HG02973 (cell line): ENCODE results near the gene TMED6.

ENCODE experiments used
- ATAC-seq: cut with Tn5 transposase; IDR thresholded peaks from one replicate; pipeline ENCODE4 v1.9.1; 2021; ENCODE audit warnings: moderate library complexity; ENCODE audit not compliant: unreplicated experiment

TMED6 gene

DNA sequence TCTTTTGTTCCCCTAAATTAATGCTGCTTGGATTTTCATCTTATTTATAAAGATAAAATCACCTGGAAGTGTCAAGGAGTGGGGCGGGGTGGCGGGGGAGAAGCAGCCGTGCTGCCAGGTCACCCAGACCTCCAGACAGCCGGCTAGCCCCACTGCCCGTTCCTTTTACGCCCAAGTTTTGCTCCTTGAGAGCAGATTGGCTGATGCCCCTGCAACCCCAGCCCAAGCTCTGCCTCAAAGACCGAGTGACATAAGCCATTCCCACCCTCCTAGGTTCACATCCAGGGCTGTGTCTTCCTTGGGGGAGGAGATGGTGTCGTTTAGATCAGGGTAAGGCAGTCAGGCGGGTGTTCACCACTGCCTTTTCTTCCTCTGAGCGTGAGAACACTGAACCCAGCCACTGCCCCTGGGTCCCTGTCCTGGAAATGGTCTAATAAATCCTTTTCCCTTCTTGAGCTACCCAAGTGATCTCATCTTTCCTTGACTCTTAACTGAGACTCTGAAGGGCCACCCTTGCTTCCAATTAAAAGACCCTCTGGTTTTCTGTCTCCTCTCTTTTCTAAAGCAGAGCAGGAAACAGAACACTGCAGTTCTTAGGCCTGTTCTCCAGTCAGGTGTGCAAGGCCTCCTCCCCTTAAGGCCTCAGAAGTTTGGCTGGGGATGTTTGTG is 26.9 kb downstream of the TMED6 start:
- ATAC-seq: no peak

DNA sequence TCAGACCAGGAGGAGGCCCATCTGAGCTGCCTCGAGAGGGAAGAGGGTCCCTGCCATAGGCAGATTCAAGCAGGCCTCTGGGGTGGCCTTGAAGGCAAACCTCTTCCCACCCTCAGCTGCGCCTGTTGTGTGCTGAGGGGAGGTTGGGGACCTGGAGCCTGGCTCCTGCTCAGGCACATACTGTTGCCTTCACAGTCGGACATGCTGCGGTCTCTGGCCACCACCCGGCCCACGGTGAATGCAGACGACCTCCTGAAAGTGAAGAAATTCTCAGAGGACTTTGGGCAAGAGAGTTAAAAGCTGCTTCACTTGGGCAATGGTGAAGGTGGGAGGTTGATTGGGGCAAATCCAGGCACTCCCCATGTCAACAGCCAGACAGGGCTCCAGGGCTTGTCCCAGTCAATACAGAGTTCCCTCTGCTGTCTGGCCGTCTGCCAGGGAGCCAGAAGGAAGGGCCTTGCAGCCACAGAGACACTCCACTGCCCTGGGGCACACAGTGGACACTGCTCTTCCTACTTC is 27.5 kb downstream of the TMED6 start:
- ATAC-seq: no peak

- no peak for ATAC-seq
Observed at GRCh38 chr16:69323415-69323814, 28.2 kb downstream of the TMED6 start.

DNA sequence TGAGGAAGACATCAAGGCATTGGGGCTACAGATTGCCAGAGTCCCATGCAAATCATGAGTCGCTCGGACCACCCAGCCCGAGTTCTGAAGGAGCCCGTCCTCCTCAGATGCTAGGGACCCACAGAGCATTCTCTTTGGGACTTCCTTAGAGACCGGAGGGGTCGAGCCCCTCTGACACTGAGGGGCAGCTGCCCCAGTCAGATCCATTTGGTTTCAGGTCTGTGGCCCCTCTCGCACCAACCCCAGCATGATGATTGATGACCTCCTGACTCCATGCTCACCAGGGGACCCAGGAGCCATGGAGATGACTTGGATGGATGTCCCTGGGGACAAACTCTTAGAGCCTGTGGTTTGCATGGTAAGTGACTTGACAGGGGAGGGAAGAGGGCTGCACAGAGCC is 29.2 kb downstream of the TMED6 start:
- ATAC-seq: no peak

GRCh38 chr16:69321080-69321479 is 30.5 kb downstream of the TMED6 start:
- ATAC-seq: no peak

DNA sequence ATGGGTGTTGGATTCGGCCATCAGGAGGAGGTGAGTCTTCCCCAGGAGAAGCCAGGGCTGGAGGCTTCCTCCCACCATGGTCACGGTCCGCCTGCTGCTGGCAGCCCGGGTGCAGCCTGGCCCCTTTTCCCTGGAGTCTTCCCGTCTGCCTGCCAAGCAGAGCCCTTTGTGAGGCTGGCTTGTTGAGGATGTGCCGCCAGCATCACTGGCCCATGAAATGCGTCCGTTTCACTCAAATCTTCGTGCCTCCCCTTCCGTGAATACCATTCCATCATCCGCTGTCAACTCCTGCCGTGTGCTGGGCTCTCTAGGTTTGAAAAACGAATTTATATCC is 30.9 kb downstream of the TMED6 start:
- ATAC-seq: no peak

- ATAC-seq: no peak
Observed at GRCh38 chr16:69319826-69320739, 31.5 kb downstream of the TMED6 start.

GRCh38 chr16:69319381-69319780 is 32.2 kb downstream of the TMED6 start:
- no peak for ATAC-seq

- ATAC-seq: no peak
Observed at GRCh38 chr16:69318911-69319289, 32.7 kb downstream of the TMED6 start.

GRCh38 chr16:69318177-69318910 is 33.2 kb downstream of the TMED6 start:
- ATAC-seq: no peak

- no peak for ATAC-seq
Observed at GRCh38 chr16:69316595-69317034, 35.0 kb downstream of the TMED6 start.

DNA sequence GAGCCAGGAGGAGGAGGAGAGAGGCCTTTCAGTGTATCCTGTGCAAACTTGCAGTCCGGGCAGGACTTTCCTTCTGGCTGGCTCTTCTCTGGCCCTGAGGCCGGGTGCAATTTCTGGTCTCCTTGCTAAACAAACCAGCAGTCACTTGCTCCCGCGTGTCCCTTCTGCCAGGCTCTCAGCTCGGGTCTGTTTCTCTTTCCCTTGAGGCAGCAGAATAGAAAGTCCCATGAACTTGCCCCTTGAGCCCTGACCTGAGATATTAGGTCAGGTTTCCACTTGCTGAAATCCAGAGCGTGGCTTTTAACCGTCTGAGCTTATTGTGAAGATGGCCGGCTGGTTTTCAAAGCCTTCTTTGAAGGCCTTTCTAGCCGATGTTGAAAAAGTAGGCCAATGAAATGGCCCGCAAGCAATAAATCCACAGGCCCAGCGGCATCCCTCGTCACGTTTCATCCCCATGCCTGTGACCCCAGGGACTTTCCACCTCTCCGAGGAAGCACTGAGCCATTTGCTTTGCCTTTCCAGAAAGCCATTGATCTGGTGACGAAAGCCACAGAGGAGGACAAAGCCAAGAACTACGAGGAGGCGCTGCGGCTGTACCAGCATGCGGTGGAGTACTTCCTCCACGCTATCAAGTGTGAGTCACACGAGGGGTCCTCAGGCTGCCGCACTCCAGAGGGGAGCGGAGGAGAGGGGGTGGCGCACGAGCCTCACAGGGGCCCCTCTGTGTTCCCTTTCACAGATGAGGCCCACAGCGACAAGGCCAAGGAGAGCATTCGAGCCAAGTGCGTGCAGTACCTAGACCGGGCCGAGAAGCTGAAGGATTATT is 35.9 kb downstream of the TMED6 start:
- ATAC-seq: no peak

DNA sequence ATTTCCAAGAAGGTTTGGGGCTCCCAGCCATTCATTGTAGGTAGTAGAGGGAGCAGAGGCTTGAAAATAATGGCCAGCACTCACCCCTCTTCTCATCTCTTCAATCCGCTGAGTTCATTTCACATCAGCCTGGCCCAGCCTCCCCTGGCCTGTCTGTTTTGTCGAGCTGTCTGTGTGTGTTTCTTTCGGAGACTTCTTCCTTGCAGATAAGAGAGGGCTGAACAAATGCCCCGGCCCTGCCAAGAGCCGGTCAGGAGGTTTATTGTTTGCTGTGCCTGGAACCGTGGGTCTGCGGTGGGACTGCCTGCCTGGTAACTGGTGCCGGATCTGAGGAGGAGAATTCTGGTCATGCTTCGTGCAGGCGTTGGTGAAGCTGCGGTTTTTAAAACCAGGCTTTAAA is 37.1 kb downstream of the TMED6 start:
- ATAC-seq: no peak

- ATAC-seq: no peak
Observed at GRCh38 chr16:69313469-69313868, 38.1 kb downstream of the TMED6 start.

DNA sequence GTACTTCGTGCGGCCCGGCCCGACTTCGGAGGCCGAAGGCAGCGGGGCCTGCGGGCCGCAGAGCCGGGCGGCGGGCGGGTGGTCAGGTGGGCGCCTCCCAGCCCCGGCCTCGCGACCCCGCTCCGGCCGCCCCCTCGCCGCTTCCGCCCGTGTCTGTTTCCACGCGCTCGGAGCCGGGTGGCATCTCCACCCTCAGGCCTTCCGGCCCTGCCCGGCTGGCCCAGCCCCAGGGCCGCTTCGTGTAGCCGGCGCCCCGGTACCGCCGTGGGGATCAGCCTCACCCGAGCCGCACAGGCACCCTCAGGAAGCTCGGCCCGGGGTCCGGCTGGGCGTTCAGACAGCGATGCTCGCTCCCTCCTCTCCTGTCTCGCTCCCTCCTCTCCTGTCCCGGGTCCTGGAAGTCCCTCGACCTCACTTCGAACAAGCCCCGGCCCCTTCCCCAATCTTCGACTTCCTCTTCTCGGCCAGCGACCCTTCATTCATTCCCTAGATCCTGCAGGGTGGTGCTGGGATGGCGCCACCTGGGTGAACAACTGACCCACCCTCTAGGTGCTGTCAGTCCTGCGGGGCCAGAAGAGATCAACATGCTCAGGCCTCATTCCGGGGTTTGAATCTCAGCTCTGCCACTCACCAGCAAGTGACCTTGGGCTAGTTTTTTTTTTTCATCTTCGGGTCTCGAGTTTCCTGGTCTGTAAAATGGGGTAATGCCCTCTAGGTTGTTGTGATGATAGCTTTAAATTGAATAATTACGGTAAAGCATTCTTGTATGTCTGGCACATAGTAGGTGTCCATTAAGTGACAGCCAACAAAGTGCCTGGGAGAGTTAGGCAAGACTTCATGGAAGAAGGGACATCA is 39.8 kb downstream of the TMED6 start:
- peak; percentile 32 for ATAC-seq

DNA sequence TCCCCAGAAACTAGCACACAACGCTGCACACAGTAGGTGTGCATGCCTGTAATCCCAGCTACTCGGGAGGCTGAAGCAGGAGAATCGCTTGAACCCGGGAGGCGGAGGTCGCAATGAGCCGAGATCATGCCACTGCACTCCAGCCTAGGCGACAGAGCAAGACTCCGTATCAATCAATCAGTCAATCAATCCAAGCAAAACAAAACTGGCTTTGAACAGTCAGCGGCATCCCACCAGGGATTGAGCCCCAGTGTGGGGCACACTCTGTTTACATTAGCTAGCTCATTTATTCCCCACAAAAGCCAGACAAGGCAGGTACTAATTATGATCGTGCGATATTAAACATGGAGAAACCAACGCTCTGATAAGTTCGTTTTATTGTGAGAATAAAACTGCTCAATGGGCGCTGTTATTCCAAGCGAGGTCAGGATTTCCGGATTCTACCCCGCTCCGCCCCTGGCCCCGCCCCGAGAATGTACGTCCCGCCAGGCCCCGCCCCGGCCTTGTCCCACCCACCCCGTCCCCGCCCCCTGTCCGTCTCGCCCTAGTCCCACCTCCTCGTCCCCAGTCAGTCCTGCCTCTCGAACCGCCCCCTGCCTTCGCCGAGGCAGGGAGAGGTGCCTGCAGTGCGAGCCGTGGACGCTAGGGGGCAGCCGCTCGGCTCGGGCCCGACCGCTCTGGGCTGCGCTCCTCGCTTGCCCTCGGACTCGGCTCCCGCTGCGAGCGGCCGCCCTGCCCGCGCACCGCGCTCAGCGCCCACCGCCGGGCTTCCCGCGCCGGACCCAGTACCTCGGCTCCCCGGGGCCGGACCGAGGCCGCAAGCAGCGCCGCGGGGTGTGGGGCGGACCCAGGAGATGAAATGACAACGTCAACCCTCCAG is 40.7 kb downstream of the TMED6 start, which contains the start of gene VPS4A:
Gene VPS4A (plus strand): TSS at position 698 of the 880 bp plus-strand sequence. CDS start 162 bp downstream, at position 860.
- peak; percentile 90 for ATAC-seq

DNA sequence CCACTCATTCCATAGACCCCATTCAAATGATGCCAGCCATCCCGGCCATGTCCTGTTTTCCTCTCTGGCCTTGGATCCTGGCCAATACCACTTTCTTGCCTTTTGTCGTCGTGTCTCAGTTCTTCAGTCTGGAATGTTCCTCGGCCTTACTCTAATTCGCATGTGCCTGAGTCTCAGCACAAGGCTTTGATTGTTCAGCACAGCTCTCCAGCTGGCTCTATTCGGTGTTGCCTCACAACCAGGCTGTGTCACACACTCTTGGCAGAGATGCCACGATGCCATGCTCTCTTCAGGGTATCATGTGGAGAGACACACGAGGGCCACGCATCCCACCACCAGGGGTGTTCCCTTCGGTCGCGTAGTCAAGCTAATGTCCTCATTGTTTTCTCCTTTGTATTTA is 42.3 kb downstream of the TMED6 start:
- no peak for ATAC-seq

DNA sequence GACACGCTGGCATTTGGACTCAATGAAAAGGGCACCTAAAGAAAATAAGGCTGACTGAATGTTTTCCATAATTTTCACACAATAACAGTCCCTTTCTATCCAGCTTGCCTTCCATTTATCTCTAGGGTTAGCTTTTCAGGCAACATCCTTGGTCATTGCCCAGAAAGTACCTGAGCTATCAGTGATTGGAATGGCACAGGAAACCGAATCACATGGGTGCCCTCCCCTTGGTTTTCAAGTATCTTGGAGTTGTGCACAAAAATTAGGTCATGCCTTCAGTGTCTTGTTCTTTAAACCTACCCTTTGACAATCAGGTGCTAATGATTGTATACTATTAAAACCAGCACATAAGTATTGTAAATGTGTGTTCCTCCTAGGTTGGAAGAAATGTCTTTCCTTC is 43.7 kb downstream of the TMED6 start:
- ATAC-seq: no peak

- no peak for ATAC-seq
Observed at GRCh38 chr16:69307091-69307490, 44.5 kb downstream of the TMED6 start.
